GM12891 (cell line): ENCODE results near the gene DUSP7.

Source experiments
- POLR2A ChIP-seq: IDR thresholded peaks from 2 replicates; pipeline ENCODE4 v1.6.1; 2011; ENCODE audit warnings: low read depth, low read length, control low read depth
- POLR2AphosphoS5 ChIP-seq: IDR thresholded peaks from 2 replicates; pipeline ENCODE4 v1.6.1; 2011; ENCODE audit warnings: low read depth, low read length, control low read depth

DNA sequence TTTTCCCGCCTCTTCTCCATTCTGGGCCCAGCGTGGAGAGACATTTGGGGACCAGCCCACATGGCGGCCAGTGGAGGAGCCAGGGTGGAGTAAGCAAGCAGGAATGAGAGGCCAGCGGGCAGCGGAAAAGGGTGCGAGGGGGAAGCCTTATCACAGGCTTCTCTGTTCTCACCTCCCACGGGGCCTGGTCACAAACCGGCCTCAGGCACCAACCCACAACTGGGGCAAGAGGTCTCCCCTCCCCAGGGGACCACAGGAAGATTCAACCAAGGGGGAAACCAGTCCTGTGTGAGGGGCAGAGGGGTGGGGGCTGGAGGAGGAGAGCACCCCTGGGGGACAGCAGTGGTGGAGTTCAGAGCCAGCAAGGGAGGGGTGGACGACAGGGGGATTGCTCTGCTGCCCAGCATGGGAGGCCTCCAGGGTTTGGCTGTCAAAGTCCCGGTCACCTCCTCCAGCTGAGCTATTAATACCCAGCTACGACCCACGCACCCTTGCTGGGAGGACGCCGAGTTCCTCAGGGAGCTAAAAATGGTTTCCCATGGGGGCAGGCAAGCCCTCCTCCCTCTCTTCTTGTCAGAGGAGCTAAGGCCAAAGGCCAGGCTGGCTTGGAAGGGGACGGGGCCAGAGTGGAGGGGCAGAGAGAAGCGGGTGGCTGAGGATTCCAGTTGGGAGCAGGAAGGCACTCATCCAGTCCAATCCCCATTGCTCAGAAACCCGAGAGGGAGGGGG is 36.9 kb downstream of the DUSP7 start:
- TF ChIP-seq POLR2A (no peak), POLR2AphosphoS5 (no peak)
